Upper lobe of right lung (tissue), 1 donor: ENCODE measurements around the gene MITF. TPM values are rescaled to one million over a fixed set of nuclear protein-coding genes. Genes with fewer than 3 reads are reported as not detected.

Experiments
- ATAC-seq: fragments of 200-7000 bp; cut with Tn5 transposase; one replicate; pipeline ENCODE4 v1.9.1; 2020; ENCODE audit warnings: mild to moderate bottlenecking, moderate library complexity
- DNase-seq: peaks from one replicate; pipeline ENCODE4 v3.0.0-alpha.2; 2020
- H3K27ac ChIP-seq: fragments of 200-600 bp; one replicate; pipeline ENCODE4 v1.8.0; 2022
- H3K27me3 ChIP-seq: fragments of 200-600 bp; one replicate; pipeline ENCODE4 v1.8.0; 2022; ENCODE audit warnings: mild to moderate bottlenecking
- H3K36me3 ChIP-seq: fragments of 200-600 bp; one replicate; pipeline ENCODE4 v1.8.0; 2022
- H3K4me1 ChIP-seq: fragments of 200-600 bp; one replicate; pipeline ENCODE4 v1.8.0; 2022
- H3K4me3 ChIP-seq: fragments of 200-600 bp; one replicate; pipeline ENCODE4 v1.8.0; 2022; ENCODE audit warnings: mild to moderate bottlenecking
- H3K9me3 ChIP-seq: fragments of 200-600 bp; one replicate; pipeline ENCODE4 v1.8.0; 2022
- CTCF ChIP-seq: fragments of 200-600 bp; IDR thresholded peaks from one replicate; pipeline ENCODE4 v1.8.0; 2022; ENCODE audit warnings: antibody characterized with exemption
- intact Hi-C: fragments of 100-400 bp; cut with DNase I; formaldehyde crosslinking; loops from one replicate; pipeline ENCODE4 v1.11.0; 2022
- total RNA-seq: library from RNA; stranded (reverse); fragmentation: NEBNext Ultra II Directional; extraction: Animal tissue kit (Norgen Biotek cat#: 25700); gene quantifications from one replicate; pipeline ENCODE4 v1.2.1, GENCODE V29; 2021
- donor health status: DM: no; HTN: yes; CAD: no; lungs with severe emphysema.

MITF gene
- total RNA-seq, 1 donor from 2014 or later = 29.5 TPM

- no peak for DNase-seq
- no peak for TF ChIP-seq CTCF
- no peaks in the 10 kb centered on the region for H3K9me3 ChIP-seq
- no peak for ATAC-seq
- intact Hi-C loops = no loop called here
- no peaks in the 10 kb centered on the region for H3K36me3 ChIP-seq
- no peaks in the 10 kb centered on the region for H3K4me1 ChIP-seq
- H3K27me3 ChIP-seq = no peaks in the 10 kb centered on the region
- no peak overlapping the region for H3K27ac ChIP-seq
- no peak overlapping the region for H3K4me3 ChIP-seq
These were observed 122.3 kb downstream of the MITF start for GRCh38 chr3:69861556-69861955.

GRCh38 chr3:69864141-69864540 lies 124.9 kb downstream of the MITF start:
- H3K27ac ChIP-seq = no peak overlapping the region

GRCh38 chr3:69864766-69865165 lies 125.5 kb downstream of the MITF start:
- TF ChIP-seq CTCF = no peak
- intact Hi-C loops = no loop called here
- Histone ChIP-seq H3K4me3 (no peak overlapping the region), H3K9me3 (no peaks in the 10 kb centered on the region), H3K27ac (no peak overlapping the region), H3K27me3 (no peaks in the 10 kb centered on the region), H3K4me1 (no peaks in the 10 kb centered on the region), H3K36me3 (no peaks in the 10 kb centered on the region)
- DNase-seq (no peak), ATAC-seq (no peak)

More at GRCh38 chr3:69864141-69864540, 124.9 kb downstream of the MITF start:
- ATAC-seq (no peak), DNase-seq (no peak)
- TF ChIP-seq CTCF = no peak
- intact Hi-C loops = no loop called here
- H3K4me1 ChIP-seq = no peaks in the 10 kb centered on the region
- no peak overlapping the region for H3K4me3 ChIP-seq
- no peaks in the 10 kb centered on the region for H3K27me3 ChIP-seq
- H3K9me3 ChIP-seq = no peaks in the 10 kb centered on the region
- no peaks in the 10 kb centered on the region for H3K36me3 ChIP-seq

- H3K9me3 ChIP-seq = no peaks in the 10 kb centered on the region
- H3K4me3 ChIP-seq = peak overlapping the region; percentile 34
- TF ChIP-seq CTCF = no peak
- H3K4me1 ChIP-seq = no peaks in the 10 kb centered on the region
- intact Hi-C loops = no loop called here
- no peaks in the 10 kb centered on the region for H3K27me3 ChIP-seq
- peak; percentile 98 for ATAC-seq
- H3K36me3 ChIP-seq = no peaks in the 10 kb centered on the region
- DNase-seq = peak; percentile 68
- peak overlapping the region; percentile 71 for H3K27ac ChIP-seq
These were observed 126.8 kb downstream of the MITF start for GRCh38 chr3:69865925-69866679.

GRCh38 chr3:69866988-69867720 lies 127.9 kb downstream of the MITF start:
- Histone ChIP-seq H3K27me3 (no peaks in the 10 kb centered on the region), H3K27ac (peak overlapping the region; percentile 44), H3K4me1 (no peaks in the 10 kb centered on the region), H3K9me3 (no peaks in the 10 kb centered on the region), H3K4me3 (peak overlapping the region; percentile 34), H3K36me3 (no peaks in the 10 kb centered on the region)
- intact Hi-C loops = no loop called here
- ATAC-seq (no peak), DNase-seq (no peak)
- TF ChIP-seq CTCF = no peak
